ENCODE measurements around the gene GAREM2.

Gene GAREM2

DNA sequence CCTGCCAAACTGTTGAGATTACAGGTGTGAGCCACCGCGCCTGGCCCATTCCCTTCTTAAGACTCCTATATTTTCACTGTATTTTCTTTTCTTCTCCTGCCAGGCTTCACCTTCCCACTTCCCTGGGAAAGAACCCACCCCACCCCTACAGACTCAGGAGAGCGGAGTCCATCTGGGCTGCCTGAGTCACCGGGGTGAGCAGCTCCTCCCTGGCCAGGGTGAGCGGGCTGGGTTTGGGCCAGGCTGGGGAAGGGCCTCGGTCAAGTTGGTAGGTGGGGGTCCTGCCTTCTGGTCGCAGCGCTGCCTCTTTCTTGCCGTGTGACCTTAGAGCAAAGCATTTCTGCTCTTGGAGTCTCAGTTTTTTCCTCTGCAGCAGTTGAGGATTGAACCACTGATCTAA lies 2.1 kb upstream of the GAREM2 start:
- no peak for DNase-seq

DNA sequence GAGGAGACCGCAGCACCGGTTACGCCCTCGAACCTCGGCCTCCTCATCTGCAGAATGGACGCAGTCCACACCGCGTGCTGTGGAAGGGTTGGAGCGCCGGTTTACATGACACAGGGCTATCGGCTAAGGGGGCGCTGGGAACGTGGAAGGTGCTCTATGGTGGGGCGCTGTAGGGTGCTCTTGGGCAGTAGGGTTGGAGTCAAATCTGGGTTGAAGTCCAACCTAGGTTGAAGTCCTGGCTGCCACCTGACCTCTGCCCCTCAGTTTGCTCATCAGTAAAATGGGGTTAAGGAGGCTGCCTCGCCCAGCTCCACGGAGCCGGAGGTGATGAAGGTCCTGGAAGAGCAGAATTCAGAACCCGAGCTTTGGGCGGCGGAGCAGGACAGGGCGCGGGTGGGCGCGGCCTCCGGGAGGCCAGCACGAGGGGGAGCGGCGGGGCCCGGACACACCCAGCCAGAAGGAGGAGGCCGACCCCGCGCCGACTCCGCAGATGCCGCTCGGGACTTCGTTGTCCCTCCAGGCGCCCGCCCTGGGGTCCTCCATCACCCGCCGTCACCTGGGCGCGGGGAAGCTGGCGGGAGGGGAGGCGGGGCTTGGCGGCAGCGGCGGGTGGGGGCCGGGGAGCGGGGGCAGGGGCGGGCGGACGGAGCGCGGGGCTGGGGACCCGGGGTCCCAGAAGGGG lies 558 bp upstream of the GAREM2 start:
- DNase-seq, result no peak

DNA sequence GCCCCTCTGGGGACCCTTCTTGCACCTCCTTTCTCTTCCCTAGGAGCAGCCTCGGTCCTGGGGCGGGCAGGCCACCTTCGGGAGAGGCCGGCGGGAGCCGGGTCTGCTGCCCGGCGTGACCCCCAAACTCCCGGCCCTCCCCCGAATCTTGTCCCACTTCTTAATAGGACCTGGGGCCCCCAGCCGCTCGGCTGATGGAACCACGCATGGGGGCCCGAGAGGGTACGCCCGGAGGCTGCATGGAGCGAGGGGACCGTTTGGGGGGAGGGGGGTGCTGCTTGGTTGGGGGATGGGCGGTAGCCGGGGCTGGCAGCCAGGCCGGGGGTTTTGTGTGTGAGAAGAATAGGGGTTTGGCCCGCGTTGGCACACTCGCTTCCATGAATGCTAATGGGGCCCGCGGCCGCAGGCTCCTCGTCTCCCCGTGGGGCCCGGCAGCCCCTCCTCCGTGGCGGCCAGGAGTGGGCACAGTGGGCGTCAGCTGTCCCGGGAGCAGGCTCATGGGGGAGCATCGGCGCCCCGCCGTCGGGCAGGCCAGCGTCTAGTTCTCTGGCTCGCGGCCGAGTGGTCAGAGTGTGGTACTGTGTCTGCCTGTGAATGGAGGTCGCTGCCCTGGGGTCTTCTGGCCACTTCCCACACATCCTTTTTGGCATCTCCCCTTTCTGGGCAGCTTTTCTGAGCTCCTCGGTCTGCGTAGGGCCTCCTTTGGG lies 1.0 kb downstream of the GAREM2 start:
- no peak for DNase-seq

DNA sequence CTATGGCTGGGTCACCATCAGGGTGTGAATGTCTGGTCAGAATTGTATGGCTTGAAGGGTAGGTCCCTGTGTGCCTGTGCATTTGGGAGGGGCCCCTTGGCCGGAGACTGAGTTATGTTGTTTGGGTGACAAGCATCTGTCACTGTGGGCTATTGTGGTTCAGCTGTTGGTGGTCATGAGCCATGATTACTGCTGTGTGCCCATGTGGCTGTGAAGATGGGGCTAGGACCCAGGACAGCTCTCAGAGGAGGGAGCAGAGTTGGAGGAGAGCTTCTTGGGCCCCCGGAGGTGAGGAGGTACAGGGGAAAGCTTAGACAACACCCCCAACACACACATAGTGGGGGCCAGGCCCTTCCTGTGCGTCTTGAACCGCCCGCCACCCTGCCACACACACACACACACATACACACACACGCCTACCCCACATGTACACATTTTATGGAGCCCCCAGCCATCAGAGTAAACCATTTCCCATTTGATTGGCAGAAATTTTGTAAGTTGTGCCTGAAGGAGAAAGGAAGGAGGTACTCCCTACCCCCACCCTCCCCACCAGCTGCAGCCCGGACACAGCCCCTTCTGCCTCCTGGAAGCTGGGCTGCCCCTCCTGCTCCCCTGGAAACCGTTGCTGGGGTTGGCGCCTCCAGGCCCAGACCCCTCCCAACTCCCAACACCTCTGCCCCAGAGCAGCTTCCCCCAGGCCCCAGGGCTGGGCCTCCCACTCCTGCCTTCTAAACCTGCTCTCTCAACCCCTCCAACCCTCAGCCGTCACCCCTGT lies 2.0 kb downstream of the GAREM2 start:
- no peak for DNase-seq

DNA sequence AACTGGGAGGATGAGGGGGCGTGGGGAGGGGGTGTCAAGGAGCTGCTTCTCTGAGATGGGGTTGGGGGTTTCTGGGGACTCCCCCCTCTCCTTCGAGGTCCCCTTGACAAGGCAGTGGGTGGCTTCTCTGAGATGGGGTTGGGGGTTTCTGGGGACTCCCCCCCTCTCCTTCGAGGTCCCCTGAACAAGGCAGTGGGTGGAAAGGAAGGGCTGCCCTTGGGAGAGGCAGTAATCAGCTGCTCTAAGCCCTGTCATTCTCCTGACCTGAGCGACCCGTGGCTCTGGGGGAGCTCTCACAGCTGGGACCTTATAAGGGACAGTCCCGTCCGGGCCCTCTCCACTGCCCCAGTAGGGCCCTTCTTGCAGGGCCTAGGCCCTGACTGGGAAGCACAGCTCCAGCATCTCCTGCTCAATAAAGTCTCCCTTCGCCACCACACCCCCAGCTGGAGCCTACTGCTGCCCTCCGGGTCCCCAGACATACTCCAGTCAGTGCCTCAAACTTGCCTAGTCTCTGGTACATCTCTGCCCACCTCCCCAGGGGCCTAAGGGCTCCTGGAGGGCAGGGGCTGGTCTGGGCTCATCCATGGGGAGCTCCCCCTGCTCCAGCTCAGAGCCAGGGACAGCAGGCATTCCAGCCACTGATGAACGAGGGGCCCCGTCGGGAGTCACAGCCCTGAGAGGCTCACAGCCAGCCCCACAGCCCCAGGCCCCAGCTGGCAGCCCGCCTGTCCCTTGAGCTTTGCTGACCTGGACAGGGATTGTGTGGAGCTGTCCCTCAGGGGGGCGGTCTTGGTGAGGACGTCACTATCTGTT lies 2.8 kb downstream of the GAREM2 start:
- no peak for DNase-seq

DNA sequence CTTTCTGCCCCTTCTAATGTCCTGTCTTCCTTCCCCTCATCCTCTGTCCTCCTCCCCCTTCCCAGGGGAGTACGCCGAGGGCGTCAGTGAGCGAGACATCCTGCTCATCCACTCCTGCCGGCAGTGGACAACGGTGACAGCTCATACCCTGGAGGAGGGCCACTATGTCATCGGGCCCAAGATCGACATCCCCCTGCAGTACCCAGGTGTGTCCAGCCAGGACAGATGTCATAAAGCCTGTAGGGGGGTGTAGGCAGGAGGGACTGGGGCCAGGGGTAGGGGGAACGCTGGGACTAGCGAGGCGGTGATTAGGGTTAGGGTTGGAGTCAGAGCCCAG lies 3.4 kb downstream of the GAREM2 start:
- no peak for DNase-seq

DNA sequence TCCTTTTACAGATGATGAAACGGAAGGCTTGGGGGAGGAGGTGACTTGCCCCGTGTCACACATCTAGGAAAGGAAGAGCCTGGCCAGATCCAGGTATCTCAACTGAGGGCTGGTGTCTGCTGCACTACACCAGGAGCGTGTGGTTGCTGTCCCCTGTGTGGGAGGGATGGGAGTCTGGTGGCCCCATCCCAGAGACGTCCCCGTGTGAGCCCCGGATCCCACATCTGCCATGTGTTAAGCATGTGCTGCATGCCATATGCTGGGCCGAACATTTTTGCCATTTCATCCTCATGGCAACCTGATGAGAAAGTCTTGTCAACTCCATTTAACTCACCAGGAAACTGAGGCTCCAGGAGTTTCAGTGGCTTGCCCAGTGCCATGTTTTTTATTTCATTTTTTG lies 4.2 kb downstream of the GAREM2 start:
- no peak for DNase-seq

DNA sequence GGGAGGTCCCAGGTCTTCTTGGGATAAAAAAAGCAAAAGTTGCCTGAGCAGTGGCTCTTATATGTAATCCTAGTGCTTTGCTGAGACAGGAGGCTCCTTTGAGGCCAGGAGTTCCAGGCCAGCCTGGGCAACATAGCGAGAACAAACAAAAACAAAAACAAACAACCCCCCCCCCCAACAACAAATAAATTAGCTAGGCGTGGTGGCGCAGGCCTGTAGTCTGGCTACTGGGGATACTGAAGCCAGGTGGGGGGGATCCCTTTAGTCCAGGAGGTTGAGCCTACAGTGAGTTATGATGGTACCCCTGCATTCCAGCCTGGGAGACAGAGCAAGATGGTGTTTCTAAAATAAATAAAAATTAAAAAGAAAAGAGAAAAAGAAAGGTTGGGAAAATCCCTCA lies 5.4 kb downstream of the GAREM2 start:
- no peak for DNase-seq

DNA sequence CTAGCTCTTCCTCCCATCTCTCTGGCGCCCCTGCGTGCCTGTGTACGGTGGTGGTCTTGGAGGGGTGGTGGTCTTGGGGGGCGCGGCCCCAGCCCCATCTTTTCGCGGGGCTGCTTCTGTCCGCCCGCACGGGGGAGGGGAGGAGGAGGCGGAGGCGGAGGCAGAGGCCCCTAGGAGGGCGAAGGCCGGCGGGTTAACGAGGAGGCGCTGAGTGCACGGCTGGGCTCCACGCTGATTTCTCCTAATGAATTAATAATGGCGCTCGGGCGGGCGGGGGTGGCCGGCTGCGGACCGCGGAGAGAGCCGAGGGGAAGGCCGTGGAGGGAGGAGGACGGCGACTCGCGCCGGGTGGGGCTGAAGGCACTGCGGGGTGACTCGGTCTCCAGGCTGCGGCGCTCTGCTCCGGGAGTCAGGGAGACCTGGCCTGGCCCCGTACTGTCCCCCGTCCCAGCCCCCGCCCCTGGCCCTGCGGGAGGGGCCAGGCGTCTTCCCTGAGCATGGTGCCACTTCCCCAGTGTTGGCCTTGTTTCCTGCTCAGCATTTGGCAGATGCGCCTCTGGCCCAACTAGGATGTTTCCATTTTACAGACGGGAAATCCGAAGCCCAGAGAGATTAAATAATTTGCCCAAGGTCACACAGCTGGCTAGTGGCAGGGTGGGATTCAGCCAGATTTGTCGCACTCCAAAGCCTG lies 6.0 kb downstream of the GAREM2 start:
- DNase-seq, result peak; percentile 34

DNA sequence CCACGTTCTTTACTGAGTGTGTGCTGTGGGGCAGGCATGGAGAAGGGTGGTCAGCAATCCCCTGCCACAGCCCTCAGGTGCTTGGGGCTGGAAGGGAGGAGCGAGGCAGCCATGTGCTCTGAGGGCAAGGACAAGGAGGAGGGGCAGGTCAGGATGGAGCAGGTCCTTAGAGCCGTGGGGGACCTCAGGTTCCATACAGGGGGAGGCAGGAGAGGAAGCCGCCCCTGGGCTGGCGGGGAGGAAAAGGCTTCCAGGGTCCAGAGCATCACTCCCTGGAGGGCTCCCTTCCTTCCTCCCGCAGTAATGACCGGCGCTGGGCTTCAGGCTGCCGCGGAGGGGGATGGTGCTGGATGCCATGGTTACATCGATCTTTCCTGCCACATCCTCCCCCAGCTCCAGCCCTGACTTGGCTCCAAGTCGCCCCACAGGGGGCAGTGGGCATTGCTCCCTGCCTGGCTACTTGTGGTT lies 6.6 kb downstream of the GAREM2 start:
- DNase-seq, result no peak

DNA sequence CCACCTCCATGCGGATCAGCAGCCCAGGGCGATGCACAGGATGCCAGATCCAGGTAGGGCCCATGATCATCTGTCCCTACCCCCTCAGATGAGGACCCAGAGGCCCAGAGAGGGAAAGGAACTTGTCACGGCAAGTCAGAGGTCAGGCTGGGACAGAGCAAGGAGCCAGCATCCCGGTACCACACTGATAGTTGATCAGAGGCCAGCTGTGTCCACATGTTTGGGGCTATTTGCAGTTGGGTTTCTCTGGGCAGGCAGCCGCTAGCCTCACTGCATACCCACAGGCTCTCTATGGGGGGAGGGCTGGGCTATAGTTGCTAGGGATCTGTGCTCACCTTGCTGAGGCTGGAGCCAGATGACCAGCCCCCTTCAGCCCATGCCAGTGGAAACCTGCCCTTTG lies 9.6 kb downstream of the GAREM2 start:
- DNase-seq, result no peak

DNA sequence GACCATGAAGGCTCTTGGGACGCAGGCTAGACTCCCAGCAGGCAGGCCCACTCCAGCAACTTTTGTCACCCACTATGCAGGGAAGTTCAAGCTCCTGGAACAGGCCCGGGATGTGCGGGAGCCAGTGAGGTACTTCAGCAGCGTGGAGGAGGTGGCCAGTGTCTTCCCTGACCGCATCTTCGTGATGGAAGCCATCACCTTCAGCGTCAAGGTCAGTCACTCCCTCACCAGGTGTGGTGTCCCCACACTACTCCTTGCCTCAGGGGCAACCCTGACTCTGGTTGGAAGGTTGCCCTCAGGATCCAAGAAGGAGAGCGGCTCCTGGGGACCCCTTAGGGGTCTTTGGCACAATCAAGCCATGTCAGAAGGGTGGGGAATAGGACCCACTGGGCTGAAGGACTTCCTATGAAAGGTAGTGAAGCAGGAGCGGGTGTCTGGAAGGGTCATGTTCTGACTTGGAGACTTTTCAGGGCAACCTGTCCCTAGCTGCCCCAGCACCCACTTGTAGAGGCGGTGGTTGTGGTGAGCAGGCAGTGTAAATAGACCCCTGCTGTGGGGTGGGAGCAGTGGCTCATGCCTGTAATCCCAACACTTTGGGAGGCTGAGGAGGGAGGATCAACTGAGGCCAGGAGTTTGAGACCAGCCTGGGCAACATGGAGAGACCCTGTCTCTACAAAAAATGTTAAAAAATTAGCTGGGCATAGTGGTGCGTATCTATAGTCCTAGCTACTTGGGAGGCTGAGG lies 10.2 kb downstream of the GAREM2 start:
- DNase-seq, result no peak

DNA sequence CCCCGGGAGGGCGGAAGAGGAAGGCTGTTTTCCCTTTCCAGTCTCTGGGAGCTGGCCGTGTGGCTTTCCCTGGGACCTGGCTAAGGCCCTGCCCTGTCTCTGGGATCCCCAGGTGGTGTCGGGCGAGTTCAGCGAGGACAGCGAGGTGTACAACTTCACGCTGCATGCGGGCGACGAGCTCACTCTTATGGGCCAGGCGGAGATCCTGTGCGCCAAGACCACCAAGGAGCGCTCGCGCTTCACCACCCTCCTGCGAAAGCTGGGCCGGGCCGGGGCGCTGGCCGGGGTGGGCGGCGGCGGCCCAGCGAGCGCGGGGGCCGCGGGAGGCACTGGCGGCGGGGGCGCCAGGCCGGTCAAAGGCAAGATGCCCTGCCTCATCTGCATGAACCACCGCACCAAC lies 11.2 kb downstream of the GAREM2 start:
- DNase-seq, result no peak

DNA sequence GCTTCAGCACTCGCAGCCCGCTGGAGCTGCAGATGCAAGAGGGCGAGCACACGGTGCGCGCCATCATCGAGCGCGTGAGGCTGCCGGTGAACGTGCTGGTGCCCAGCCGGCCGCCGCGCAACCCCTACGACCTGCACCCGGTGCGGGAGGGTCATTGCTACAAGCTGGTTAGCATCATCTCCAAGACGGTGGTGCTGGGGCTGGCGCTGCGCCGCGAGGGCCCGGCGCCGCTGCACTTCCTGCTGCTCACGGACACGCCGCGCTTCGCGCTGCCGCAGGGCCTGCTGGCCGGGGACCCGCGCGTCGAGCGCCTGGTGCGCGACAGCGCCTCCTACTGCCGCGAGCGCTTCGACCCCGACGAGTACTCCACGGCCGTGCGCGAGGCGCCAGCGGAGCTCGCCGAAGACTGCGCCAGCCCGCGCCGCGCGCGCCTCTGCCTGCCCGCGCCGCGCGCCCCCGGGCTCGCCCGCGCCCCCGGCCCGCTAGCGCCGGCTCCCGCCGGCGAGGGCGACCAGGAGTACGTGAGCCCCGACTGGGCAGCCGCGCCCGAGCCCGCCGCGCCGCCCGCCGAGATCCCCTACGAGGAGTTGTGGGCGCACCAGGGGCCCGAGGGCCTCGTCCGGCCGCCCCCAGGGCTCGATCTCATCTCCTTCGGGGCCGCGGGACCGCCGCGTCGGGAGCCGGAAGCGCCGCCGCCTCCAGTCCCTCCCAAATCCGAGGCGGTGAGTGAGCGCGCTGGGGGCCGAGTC lies 11.8 kb downstream of the GAREM2 start:
- peak; percentile 71 for DNase-seq

DNA sequence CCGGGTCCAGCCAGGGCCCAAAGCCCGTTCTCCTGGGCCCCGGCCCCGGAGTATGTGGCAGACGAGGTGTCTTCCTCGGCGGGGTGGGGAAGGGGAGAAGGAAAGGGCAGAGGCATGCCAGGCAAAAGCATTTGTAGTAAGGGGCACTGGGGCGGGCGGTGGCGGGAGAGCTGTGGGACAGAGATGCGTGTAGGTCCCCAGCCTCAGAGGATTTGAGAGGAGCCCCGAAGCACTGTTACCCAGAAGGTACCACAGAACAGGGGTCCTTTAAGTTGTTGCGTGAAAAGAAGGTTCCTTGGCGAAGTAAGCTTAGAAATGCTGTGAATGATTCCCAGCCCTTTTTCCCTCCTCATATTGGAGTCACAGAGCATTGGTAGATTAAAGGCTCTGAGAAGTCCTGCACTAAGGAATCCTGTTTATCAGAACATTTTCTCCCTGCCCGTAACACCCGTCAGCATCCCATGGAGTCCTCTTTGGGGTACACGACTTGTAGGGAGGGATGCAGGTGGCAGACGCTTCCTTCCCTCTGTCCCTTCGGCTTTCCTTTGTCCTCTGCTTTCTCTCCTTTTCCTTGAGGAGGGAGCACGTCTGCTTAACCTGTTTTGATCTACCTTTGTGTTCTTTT lies 12.5 kb downstream of the GAREM2 start:
- no peak for DNase-seq

DNA sequence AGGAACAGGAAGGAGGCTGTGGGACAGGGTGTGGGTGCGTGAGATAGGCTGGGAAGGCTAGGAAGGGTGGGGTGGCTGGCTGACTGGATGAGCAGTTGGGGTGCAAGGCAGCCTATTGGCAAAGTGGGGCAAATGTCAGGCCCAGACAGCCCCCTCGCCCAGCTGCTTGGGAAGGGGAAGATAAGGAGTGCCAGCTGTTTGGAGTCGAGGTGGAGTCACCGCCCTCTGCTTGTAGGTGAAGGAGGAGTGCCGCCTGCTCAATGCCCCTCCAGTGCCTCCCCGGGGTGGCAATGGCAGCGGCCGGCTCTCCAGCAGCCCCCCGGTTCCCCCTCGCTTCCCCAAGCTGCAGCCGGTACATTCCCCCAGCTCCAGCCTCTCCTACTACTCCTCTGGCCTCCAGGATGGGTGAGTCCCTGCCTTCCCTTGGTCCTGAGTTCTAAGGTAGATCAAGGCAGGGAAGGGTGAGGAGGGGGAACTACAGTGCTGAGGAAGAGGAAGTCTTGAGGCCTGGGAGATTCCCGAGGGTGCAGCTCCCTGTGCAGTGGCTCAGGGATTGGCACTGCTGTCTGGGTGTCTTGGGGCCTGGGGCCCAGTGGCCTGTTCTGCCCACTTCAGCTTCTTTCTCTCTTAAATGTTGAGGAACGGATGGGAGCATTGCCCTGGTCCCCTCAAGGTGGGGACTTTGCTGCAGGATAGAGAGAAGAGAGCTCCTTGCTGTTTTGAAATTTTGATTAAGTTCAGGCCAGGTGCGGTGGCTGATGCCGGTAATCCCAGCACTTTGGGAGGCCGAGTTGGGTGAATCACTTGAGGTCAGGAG lies 13.3 kb downstream of the GAREM2 start:
- DNase-seq, result peak; percentile 50

DNA sequence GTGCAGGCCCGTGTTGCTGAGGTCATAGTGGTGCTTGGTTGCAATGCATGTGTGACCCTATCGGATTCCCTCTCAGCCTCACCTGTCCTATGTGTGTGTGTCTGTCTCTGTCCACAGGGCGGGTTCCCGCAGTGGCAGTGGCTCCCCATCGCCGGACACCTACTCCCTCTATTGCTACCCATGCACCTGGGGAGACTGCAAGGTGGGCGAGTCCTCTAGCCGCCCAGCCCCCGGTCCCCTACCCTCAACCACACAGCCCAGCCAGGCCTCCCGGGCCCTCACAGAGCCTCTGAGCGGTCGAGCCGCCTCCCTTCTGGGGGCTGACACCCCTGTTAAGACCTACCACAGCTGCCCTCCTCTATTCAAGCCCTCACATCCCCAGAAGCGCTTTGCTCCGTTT lies 14.2 kb downstream of the GAREM2 start:
- no peak for DNase-seq

DNA sequence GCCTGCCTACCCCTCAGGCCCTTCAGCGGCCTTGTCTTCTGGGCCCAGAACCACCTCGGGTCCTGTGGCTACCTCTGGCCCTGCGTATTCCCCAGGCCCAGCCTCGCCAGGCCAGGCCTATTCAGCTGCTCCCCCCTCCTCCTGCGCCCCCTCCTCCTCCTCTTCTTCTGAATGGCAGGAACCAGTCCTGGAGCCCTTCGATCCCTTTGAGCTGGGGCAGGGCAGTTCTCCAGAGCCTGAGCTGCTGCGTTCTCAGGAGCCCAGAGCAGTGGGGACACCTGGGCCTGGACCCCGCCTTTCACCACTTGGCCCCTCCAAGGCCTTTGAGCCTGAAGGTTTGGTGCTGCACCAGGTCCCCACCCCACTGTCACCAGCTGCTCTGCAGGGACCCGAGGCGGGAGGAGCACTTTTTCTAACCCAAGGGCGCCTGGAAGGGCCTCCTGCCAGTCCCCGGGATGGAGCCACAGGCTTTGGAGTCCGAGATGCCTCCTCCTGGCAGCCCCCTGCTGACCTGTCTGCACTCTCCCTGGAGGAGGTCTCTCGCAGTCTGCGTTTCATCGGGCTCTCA lies 14.7 kb downstream of the GAREM2 start:
- no peak for DNase-seq

DNA sequence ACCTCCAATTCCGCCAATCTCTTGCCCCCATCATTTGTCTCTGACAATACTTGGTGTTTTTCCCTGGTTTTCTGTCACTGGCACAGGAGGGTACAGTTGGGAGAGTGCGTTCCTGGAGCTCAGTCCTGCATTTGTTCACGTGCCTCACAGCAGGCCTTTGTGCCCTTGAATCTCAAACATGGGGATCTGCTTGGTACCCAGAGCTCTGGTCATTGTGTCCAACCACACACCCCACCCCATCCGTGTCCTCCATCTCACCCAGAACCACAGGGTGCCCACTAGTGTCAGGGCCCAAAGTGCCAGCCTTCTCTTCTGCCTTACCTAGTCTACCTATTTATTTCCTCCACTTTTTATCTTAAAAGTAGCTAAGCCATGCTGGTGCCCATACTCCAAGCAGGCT lies 16.2 kb downstream of the GAREM2 start:
- DNase-seq, result no peak
